Measurements from ENCODE around the gene TMEM184C.

DNA sequence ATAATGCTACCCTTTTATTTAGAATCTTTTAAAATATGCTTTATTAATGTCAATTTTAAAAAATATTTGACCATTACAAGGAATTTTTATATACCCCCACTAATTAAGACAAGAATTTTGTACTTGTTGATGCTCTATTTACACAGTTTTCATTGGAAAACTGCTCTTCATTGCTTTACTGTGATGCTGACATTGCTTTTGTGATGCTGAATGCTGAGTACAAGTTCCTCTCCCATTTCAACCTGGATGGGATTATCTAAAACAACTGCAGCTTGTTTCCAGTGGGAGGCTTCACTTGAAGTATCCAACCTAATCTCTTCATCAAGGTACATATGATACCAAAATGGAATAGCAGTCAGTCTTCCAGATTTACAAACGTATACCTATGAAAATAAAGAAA lies 21.2 kb downstream of the TMEM184C start:
- no peak for TF ChIP-seq POLR2A (IDR thresholded peaks at IDR 0.05)
- TF ChIP-seq, protein P1, sequence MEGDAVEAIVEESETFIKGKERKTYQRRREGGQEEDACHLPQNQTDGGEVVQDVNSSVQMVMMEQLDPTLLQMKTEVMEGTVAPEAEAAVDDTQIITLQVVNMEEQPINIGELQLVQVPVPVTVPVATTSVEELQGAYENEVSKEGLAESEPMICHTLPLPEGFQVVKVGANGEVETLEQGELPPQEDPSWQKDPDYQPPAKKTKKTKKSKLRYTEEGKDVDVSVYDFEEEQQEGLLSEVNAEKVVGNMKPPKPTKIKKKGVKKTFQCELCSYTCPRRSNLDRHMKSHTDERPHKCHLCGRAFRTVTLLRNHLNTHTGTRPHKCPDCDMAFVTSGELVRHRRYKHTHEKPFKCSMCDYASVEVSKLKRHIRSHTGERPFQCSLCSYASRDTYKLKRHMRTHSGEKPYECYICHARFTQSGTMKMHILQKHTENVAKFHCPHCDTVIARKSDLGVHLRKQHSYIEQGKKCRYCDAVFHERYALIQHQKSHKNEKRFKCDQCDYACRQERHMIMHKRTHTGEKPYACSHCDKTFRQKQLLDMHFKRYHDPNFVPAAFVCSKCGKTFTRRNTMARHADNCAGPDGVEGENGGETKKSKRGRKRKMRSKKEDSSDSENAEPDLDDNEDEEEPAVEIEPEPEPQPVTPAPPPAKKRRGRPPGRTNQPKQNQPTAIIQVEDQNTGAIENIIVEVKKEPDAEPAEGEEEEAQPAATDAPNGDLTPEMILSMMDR (IDR thresholded peaks at IDR 0.05): no peak
- TF ChIP-seq POLR2AphosphoS5 (IDR thresholded peaks at IDR 0.05): no peak
- TF ChIP-seq EP300 (IDR thresholded peaks at IDR 0.05): no peak
